Adrenal gland (tissue), 12 donors: Measurements from ENCODE around the gene CCNY. TPM values are rescaled to one million over a fixed set of nuclear protein-coding genes. Genes with fewer than 3 reads are reported as not detected.

Experiments
- DNase-seq, 7 donors: peaks; one replicate each; pipeline ENCODE4 v3.0.0-alpha.2; 2019 to 2020
- H3K27ac ChIP-seq, 5 donors: fragments of 200-600 bp; sonication (generic) in 4 of 5; 1 replicate in 3 of 5; 2 replicates in 2 of 5; pipeline versions ENCODE4 v1.5.1 to v1.8.0; 2016 to 2020; ENCODE audit warnings: mild to moderate bottlenecking in 1 of 5
- H3K27me3 ChIP-seq: fragments of 200-600 bp; 2 replicates; pipeline ENCODE4 v1.8.0; 2021
- H3K36me3 ChIP-seq, 2 donors: fragments of 200-600 bp; replicated peaks in 1 of 2; 1 replicate in 1 of 2; 2 replicates in 1 of 2; pipeline versions ENCODE4 v1.5.1 to v1.8.0; 2018 to 2022
- H3K4me1 ChIP-seq, 2 donors: fragments of 200-600 bp; replicated peaks in 1 of 2; 1 replicate in 1 of 2; 2 replicates in 1 of 2; pipeline versions ENCODE4 v1.5.1 to v1.8.0; 2018 to 2021
- H3K4me3 ChIP-seq, 4 donors: fragments of 200-600 bp; sonication (generic) in 3 of 4; one replicate each; pipeline ENCODE4 v1.5.1; 2016 to 2018
- H3K9me3 ChIP-seq, 3 donors: fragments of 200-600 bp; sonication (generic) in 1 of 3; replicated peaks in 1 of 3; 1 replicate in 2 of 3; 2 replicates in 1 of 3; pipeline versions ENCODE4 v1.5.1 to v1.8.0; 2016 to 2021
- CTCF ChIP-seq, 6 experiments: fragments of 450-650 bp in 4 of 6; fragments of 200-600 bp in 2 of 6; sonication (generic) in 1 of 6; IDR thresholded peaks; 1 replicate in 5 of 6; 2 replicates in 1 of 6; pipeline versions ENCODE4 v1.5.1 to v1.8.0; 2016 to 2021; ENCODE audit warnings: antibody characterized with exemption in 6 of 6, mild to moderate bottlenecking in 2 of 6, moderate library complexity in 1 of 6
- POLR2A ChIP-seq, 2 donors: fragments of 450-650 bp; IDR thresholded peaks; one replicate each; pipeline ENCODE4 v1.6.1; 2017; ENCODE audit warnings: antibody characterized with exemption in 2 of 2, mild to moderate bottlenecking in 2 of 2, moderate library complexity in 1 of 2
- WGBS, 4 donors: extraction: QIAGEN DNeasy Blood & Tissue Kit in 2 of 4; methylation state at CpG; one replicate each; pipeline versions ENCODE4 v1.1.5 to v1.1.7; 2013 to 2017; 5-methylcytosine and 5-hydroxymethylcytosine counted together
- intact Hi-C, 2 donors: fragments of 100-400 bp; cut with DNase I; formaldehyde crosslinking; loops; one replicate each; pipeline versions ENCODE4 v1.14.1 to v1.15.0; 2022 to 2023
- polyA plus RNA-seq, 3 donors: library from polyadenylated mRNA; stranded (reverse); fragments of 200-250 nt in 2 of 3; fragments of 350-450 nt in 1 of 3; fragmentation: Illumina TruSeq in 1 of 3; extraction: RNeasy Lipid Tissue Mini Kit (QIAGEN cat#74804) in 1 of 3; gene quantifications; one replicate each; pipeline ENCODE4 v1.2.3, GENCODE V29; 2013 to 2014
- total RNA-seq, 9 donors: library from RNA; depleted of rRNA in 4 of 9; stranded (reverse); fragments of >200 nt in 4 of 9; fragments of 120-200 nt in 1 of 9; fragmentation: NEBNext Ultra II Directional in 1 of 9; extraction: Animal tissue kit (Norgen Biotek cat#: 25700) in 1 of 9; gene quantifications; one replicate each; pipeline versions ENCODE4 v1.1.0 to v1.2.4, GENCODE V29; 2013 to 2023
- donor health status: healthy with polysubstance abuse.
- donor health status: Bipolar disorder and iron deficiency.
- donor health status: DM: yes; HTN: yes; CAD: no.
- donor health status: DM: no; HTN: no; CAD: no.
- donor health status: DM: no; HTN: no; CAD: no.
- donor health status: DM: yes; HTN: yes; CAD: no.

Gene CCNY
- total and polyA plus RNA-seq, 12 donors, result 18.3 to 87.0 (median 45.2) TPM

GRCh38 chr10:35342183-35342753, 6.0 kb downstream of the CCNY start:
- no peak overlapping the region for H3K4me3 ChIP-seq
- intact Hi-C loops, result no loop called here
- DNase-seq, result no peak
- no peak overlapping the region for H3K27ac ChIP-seq
- no peaks in the 10 kb centered on the region for H3K27me3 ChIP-seq
- no peaks in the 10 kb centered on the region for H3K36me3 ChIP-seq
- WGBS, 4 donors, result 93 to 99% (median 94%) methylated on average over 5 of the region's 5 CpGs
- no peaks in the 10 kb centered on the region for H3K9me3 ChIP-seq
- H3K4me1 ChIP-seq, result peaks cover 19 to 50% of the 10 kb centered on the region in 2 donors
- TF ChIP-seq CTCF (IDR thresholded peaks at IDR 0.05), result no peak
- TF ChIP-seq POLR2A (IDR thresholded peaks at IDR 0.05), result no peak

GRCh38 chr10:35343739-35344138, 7.4 kb downstream of the CCNY start:
- H3K4me1 ChIP-seq, result peaks cover 7 to 43% of the 10 kb centered on the region in 2 donors
- TF ChIP-seq CTCF (IDR thresholded peaks at IDR 0.05) (no peak), POLR2A (IDR thresholded peaks at IDR 0.05) (no peak)
- H3K27ac ChIP-seq, result no peak overlapping the region
- DNase-seq, result no peak
- H3K9me3 ChIP-seq, result no peaks in the 10 kb centered on the region
- intact Hi-C loops, result no loop called here
- H3K36me3 ChIP-seq, result no peaks in the 10 kb centered on the region
- no peaks in the 10 kb centered on the region for H3K27me3 ChIP-seq
- no peak overlapping the region for H3K4me3 ChIP-seq

GRCh38 chr10:35345383-35345742, 9.1 kb downstream of the CCNY start:
- Histone ChIP-seq H3K27ac (no peak overlapping the region), H3K36me3 (no peaks in the 10 kb centered on the region), H3K4me3 (no peak overlapping the region), H3K4me1 (peaks cover 7 to 43% of the 10 kb centered on the region in 2 donors), H3K27me3 (no peaks in the 10 kb centered on the region), H3K9me3 (no peaks in the 10 kb centered on the region)
- intact Hi-C loops, result no loop called here
- TF ChIP-seq CTCF (IDR thresholded peaks at IDR 0.05) (no peak), POLR2A (IDR thresholded peaks at IDR 0.05) (no peak)
- DNase-seq, result no peak
- WGBS, 4 donors, result 94 to 97% (median 95%) methylated on average over 5 of the region's 5 CpGs

GRCh38 chr10:35346248-35346647, 9.9 kb downstream of the CCNY start:
- intact Hi-C loops, result no loop called here
- TF ChIP-seq CTCF (IDR thresholded peaks at IDR 0.05) (no peak), POLR2A (IDR thresholded peaks at IDR 0.05) (no peak)
- Histone ChIP-seq H3K9me3 (no peaks in the 10 kb centered on the region), H3K4me1 (peaks cover 7 to 37% of the 10 kb centered on the region in 2 donors), H3K36me3 (no peaks in the 10 kb centered on the region), H3K4me3 (no peak overlapping the region), H3K27me3 (no peaks in the 10 kb centered on the region), H3K27ac (no peak overlapping the region)
- DNase-seq, result peak in 1 of 7 donors; percentile 13
